Astrocyte (in vitro differentiated cells and primary cell): ENCODE data around the gene TSNAX.

Source experiments
- CTCF ChIP-seq: IDR thresholded peaks from 2 replicates; pipeline ENCODE4 v1.5.1; 2011; ENCODE audit warnings: low read depth, mild to moderate bottlenecking, inconsistent platforms, low read length, moderate library complexity; ENCODE audit not compliant: insufficient read depth
- EZH2 ChIP-seq: IDR thresholded peaks from 2 replicates; pipeline ENCODE4 v1.6.1; 2012; ENCODE audit warnings: mild to moderate bottlenecking, low read length, inconsistent platforms; ENCODE audit not compliant: insufficient read depth

GRCh38 chr1:231594749-231595148, 66.3 kb downstream of the TSNAX start:
- TF ChIP-seq CTCF (no peak), EZH2 (no peak)
